ENCODE measurements around the gene PFKP.
A peak's percentile ranks its signal among the peaks of the same experiment; 100 is the strongest.
"Not testable (repeated sequence)": the region's sequence is repeated elsewhere in the genome, so short reads cannot be mapped to it uniquely, and the experiment has no call there.

Gene PFKP

GRCh38 chr10:3047596-3047995 is 19.8 kb upstream of the PFKP start:
- DNase-seq: no peak

GRCh38 chr10:3048119-3049019 is 19.0 kb upstream of the PFKP start:
- DNase-seq: no peak

- no peak for DNase-seq
These were observed 15.7 kb upstream of the PFKP start for GRCh38 chr10:3051692-3052091.

GRCh38 chr10:3053155-3053554 is 14.2 kb upstream of the PFKP start:
- DNase-seq: no peak

- no peak for DNase-seq
These were observed 13.0 kb upstream of the PFKP start for GRCh38 chr10:3054183-3054850.

GRCh38 chr10:3054851-3055199 is 12.5 kb upstream of the PFKP start:
- DNase-seq: no peak

- no peak for DNase-seq
These were observed 10.9 kb upstream of the PFKP start for GRCh38 chr10:3056280-3057037.

GRCh38 chr10:3057946-3058345 is 9.4 kb upstream of the PFKP start:
- DNase-seq: no peak

GRCh38 chr10:3059974-3060373 is 7.4 kb upstream of the PFKP start:
- DNase-seq: no peak

GRCh38 chr10:3060481-3060889 is 6.9 kb upstream of the PFKP start:
- DNase-seq: no peak

GRCh38 chr10:3061323-3061898 is 5.9 kb upstream of the PFKP start:
- not testable (repeated sequence) for DNase-seq

- DNase-seq: no peak
These were observed 4.7 kb upstream of the PFKP start for GRCh38 chr10:3062502-3063186.

GRCh38 chr10:3064423-3064822 is 2.9 kb upstream of the PFKP start:
- DNase-seq: no peak

- no peak for DNase-seq
These were observed 1.7 kb upstream of the PFKP start for GRCh38 chr10:3065622-3066021.

GRCh38 chr10:3066317-3067117 is 831 bp upstream of the PFKP start:
- DNase-seq: no peak

- no peak for DNase-seq
These were observed 471 bp downstream of the PFKP start for GRCh38 chr10:3067859-3068179.

GRCh38 chr10:3068201-3068967 is 1.0 kb downstream of the PFKP start:
- peak; percentile 71 for DNase-seq

GRCh38 chr10:3068968-3069737 is 1.8 kb downstream of the PFKP start:
- DNase-seq: no peak

- DNase-seq: no peak
These were observed 2.5 kb downstream of the PFKP start for GRCh38 chr10:3069876-3070275.

All from left hindlimb (tissue), 1 donor.